ENCODE data around the gene TTLL6.

- no peak for TF ChIP-seq CTCF (IDR thresholded peaks at IDR 0.05; ENCODE audit: poor library complexity, severe bottlenecking)
- no peak for TF ChIP-seq EP300 (conservative IDR thresholded peaks at IDR 0.05; ENCODE audit: poor library complexity, severe bottlenecking)
- TF ChIP-seq EZH2 (IDR thresholded peaks at IDR 0.05; ENCODE audit: borderline replicate concordance, insufficient read depth, low read length, poor library complexity, severe bottlenecking), result peak; percentile 66
- TF ChIP-seq TAF1 (IDR thresholded peaks at IDR 0.05; ENCODE audit: low read depth), result no peak
- peak; percentile 17 for TF ChIP-seq POLR2AphosphoS5 (IDR thresholded peaks at IDR 0.05)
- TF ChIP-seq SMC3 (conservative IDR thresholded peaks at IDR 0.05; ENCODE audit: poor library complexity), result no peak
- TF ChIP-seq RAD21 (conservative IDR thresholded peaks at IDR 0.05), result no peak
- no peak for TF ChIP-seq REST (IDR thresholded peaks at IDR 0.05; ENCODE audit: borderline replicate concordance)
These were observed 93.4 kb downstream of the TTLL6 start for GRCh38 chr17:48723423-48724250.
